Measurements from ENCODE around the gene RFX5.
"Not testable (repeated sequence)": the region's sequence is repeated elsewhere in the genome, so short reads cannot be mapped to it uniquely, and the experiment has no call there.

RFX5 gene

DNA sequence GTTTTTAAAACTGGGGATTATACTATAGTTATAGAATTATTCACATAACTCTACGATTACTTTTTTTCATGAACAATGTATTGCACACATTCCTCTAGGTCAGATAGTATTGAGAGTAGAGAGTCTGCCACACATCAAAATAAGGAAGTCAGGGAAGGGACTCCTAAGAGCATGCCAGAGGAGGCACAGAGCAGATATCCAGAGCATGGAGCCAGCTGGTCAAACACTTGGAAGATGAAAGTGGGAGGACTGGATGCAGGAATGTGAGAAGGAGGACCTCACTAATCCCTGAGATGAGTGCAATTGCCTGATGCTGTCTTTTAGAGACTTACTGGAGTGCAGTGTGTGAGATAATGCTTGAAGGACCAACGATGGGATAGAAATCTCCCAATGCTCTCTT is 9.6 kb upstream of the RFX5 start:
- no peak overlapping the region for H3K4me3 ChIP-seq (ENCODE audit: low read depth, low read length)
- TF ChIP-seq, protein P1, sequence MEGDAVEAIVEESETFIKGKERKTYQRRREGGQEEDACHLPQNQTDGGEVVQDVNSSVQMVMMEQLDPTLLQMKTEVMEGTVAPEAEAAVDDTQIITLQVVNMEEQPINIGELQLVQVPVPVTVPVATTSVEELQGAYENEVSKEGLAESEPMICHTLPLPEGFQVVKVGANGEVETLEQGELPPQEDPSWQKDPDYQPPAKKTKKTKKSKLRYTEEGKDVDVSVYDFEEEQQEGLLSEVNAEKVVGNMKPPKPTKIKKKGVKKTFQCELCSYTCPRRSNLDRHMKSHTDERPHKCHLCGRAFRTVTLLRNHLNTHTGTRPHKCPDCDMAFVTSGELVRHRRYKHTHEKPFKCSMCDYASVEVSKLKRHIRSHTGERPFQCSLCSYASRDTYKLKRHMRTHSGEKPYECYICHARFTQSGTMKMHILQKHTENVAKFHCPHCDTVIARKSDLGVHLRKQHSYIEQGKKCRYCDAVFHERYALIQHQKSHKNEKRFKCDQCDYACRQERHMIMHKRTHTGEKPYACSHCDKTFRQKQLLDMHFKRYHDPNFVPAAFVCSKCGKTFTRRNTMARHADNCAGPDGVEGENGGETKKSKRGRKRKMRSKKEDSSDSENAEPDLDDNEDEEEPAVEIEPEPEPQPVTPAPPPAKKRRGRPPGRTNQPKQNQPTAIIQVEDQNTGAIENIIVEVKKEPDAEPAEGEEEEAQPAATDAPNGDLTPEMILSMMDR (IDR thresholded peaks at IDR 0.05; ENCODE audit: borderline replicate concordance, insufficient read depth, low read depth, low read length), result no peak

DNA sequence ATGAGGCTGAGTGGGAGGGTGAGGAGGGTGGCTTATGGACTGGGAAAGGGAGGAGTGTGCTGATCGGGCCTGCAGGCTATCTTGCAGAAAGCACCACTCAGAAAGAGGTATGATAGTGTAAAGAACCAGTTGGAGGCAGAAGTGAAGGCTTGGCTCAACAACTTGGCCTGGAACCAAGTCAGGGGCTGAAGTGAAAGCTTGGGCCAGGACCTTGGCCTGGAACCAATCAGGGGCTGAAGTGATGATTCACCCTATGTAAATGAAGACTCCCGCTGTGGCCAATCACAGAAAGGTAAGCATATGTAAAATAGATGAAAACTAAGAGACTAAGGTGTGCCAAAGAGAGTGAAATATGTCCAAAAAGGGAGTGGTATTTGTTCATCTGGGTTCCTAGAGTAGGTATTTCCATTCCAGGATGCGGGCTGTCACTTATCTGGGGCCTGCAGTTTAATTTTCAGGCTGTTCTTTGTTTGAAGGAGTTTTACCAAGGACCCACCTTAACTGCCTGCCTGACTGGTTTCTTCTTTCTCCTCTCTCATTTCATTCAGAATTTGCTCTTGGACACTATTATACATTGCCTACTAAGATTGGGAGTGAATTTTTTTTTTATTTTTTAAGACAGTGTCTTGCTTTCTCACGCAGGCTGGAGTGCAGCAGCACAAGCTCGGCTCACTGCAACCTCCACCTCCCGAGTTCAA is 5.1 kb upstream of the RFX5 start:
- TF ChIP-seq, protein P1 (IDR thresholded peaks at IDR 0.05; ENCODE audit: borderline replicate concordance, insufficient read depth, low read depth, low read length), result no peak

DNA sequence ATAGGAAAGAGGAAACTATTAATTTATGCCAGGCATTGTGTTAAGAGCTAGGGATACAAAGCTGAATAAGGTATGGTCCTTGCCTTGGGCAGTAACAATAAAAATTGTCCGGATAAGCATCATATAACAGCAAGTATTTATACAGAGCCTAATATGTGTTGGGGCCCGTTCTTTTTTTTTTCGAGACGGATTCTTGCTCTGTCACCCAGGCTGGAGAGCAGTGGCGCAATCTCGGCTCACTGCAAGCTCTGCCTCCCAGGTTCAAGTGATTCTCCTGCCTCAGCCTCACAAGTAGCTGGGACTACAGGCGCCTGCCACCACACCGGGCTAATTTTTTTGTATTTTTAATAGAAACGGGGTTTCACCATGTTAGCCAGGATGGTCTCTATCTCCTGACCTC is 3.3 kb upstream of the RFX5 start:
- not testable (repeated sequence) for H3K4me3 ChIP-seq (ENCODE audit: low read depth, low read length)

More for the DNA sequence above, 5.1 kb upstream of the RFX5 start:
- no peak overlapping the region for H3K4me3 ChIP-seq (ENCODE audit: low read depth, low read length)

DNA sequence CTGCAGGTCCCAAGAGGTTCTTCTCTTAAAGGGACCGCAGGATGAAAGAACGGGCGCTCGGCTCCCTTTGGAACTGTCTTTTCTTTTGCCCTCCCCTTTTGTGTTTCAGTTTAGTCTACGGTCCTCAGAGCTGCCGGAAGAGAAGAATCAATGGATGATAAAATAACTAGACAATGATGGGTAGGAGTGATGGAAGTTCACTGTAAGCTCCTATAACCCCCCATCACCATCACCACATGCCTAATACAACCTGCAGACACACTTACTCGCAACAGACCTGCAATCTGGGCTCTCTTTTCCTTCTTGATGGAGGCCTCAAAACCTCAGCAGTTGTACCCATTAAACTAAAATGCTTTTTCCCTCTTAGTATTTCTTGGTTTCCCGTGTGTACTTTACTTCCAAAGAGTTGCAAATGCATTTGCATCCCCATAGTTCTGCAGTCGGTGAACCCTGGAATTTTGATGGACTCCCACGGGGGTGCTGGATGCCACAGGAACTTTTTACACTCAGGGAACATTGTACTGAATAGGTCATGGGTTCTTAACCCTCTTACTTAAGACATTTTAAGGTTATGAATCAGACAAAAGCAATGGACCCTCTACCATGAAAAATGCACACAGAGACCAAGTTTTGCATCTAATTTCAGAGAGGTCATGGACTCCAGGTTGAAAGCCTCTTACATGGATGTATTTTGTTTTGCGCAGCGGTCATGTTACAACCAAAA is 633 bp upstream of the RFX5 start:
- TF ChIP-seq, protein P1 (IDR thresholded peaks at IDR 0.05; ENCODE audit: borderline replicate concordance, insufficient read depth, low read depth, low read length), result no peak
- peak overlapping the region; percentile 46 for H3K4me3 ChIP-seq (ENCODE audit: low read depth, low read length)

DNA sequence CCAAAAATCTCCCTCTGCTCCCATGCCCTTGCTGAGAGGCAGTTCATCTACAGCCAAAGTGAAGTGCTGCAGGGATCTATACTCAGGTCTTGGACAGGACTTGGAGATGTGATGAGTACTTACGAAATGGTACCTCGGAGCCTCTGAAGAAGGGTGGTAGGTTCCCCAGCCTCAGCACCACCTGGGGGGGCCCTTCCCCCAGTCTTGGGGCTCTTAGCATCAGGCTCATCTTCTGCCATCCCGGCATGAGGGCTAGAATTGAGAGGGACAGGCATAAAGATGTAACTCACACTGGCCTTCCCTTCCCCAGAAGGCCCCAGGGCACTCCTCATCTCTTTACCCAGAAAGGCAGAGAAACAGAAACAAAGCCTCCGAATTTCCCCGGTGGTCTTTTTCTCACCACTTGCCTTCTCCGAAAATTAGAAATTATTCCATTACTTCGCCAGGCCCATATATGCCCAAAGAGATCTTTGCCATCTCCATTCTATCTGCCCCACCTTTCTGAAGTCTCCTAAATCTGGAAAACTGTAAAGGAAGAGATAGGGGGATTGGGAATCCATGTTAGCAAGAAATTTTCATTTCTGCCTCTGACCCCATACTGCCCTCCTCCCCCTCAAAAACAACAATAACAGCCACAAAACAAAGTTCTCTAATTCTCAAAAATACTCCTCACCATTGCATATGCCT is 827 bp downstream of the RFX5 start:
- TF ChIP-seq, protein P1 (IDR thresholded peaks at IDR 0.05; ENCODE audit: borderline replicate concordance, insufficient read depth, low read depth, low read length), result no peak
- peak overlapping the region; percentile 66 for H3K4me3 ChIP-seq (ENCODE audit: low read depth, low read length)

DNA sequence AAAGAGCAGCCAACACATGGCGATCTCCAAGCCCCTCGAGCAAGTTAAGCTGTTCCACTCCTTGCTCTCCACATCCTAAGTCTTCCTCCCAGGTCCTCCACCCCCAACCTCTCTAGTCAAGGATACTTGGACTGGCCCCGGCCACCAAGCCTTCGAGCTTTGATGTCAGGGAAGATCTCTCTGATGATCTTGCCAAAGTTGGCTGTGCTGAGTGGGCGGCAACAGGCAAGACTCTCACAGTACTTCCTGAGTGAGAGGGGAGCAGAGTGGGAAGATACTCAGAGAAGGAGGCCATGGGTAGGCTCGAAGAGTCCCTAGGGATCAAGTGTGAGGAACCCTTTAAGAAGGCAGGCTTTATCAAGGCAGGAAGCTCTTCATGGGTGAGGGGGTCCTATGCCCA is 2.8 kb downstream of the RFX5 start:
- no peak overlapping the region for H3K4me3 ChIP-seq (ENCODE audit: low read depth, low read length)
- TF ChIP-seq, protein P1 (IDR thresholded peaks at IDR 0.05; ENCODE audit: borderline replicate concordance, insufficient read depth, low read depth, low read length), result no peak

DNA sequence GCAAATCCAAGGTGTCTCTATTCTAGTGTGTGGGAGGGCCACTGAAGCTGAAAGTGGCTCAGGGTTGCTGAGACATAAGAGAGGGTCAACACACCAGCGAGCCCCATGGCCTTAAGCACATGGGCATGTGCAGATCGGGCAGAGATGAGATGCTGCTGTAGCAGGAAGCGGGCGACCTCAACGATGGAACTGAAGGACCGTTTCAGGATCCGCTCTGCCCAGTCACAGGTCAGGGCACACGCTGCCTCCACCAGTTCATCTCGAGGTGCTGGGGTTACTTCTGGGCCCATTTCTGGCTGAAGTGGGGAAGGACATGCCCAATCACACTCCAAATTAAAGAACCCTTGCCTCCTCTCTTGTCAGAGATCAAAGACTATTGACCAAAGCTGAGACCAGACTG is 3.5 kb downstream of the RFX5 start:
- TF ChIP-seq, protein P1 (IDR thresholded peaks at IDR 0.05; ENCODE audit: borderline replicate concordance, insufficient read depth, low read depth, low read length), result no peak

More for the DNA sequence above, 3.5 kb downstream of the RFX5 start:
- no peak overlapping the region for H3K4me3 ChIP-seq (ENCODE audit: low read depth, low read length)
